ENCODE measurements around the gene CYP27B1.

DNA sequence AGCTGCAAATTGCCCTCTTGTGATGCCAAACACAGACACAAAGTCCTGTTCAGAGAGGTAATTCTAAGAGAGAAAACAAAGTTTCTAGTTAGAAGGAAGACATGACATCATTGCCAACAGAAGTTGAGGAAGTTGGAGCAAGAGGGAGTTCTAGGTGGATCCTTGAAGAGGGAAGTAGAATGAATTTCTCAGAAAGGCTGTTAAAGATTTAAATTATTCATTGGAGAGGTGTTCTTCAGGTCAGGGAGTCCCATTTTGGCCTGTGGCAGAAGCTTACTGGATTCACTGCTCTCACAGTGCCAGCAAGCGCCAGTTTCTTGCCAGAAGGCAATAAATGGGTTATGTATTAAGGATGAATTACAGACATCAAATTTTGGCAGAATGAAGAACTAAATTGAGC is 31.1 kb upstream of the CYP27B1 start:
- no peak for TF ChIP-seq CTCF (IDR thresholded peaks at IDR 0.05)
- TF ChIP-seq POLR2A (IDR thresholded peaks at IDR 0.05): no peak
